Rectal smooth muscle tissue (tissue), 1 donor: ENCODE data around the gene CCDC57.

Experiments
- H3K27ac ChIP-seq: one replicate; pipeline ENCODE4 v1.7.0; 2013; ENCODE audit warnings: low read depth, low read length, inconsistent platforms
- H3K27me3 ChIP-seq: one replicate; pipeline ENCODE4 v1.7.0; 2013; ENCODE audit warnings: low read length; ENCODE audit not compliant: control insufficient read depth, insufficient read depth
- H3K36me3 ChIP-seq: one replicate; pipeline ENCODE4 v1.7.0; 2013; ENCODE audit warnings: low read length; ENCODE audit not compliant: control insufficient read depth, insufficient read depth
- H3K4me1 ChIP-seq: one replicate; pipeline ENCODE4 v1.7.0; 2013; ENCODE audit warnings: low read length; ENCODE audit not compliant: control insufficient read depth, insufficient read depth
- H3K4me3 ChIP-seq: one replicate; pipeline ENCODE4 v1.7.0; 2013; ENCODE audit warnings: low read length
- H3K9ac ChIP-seq: one replicate; pipeline ENCODE4 v1.7.0; 2013; ENCODE audit warnings: low read length

The CCDC57 gene

DNA sequence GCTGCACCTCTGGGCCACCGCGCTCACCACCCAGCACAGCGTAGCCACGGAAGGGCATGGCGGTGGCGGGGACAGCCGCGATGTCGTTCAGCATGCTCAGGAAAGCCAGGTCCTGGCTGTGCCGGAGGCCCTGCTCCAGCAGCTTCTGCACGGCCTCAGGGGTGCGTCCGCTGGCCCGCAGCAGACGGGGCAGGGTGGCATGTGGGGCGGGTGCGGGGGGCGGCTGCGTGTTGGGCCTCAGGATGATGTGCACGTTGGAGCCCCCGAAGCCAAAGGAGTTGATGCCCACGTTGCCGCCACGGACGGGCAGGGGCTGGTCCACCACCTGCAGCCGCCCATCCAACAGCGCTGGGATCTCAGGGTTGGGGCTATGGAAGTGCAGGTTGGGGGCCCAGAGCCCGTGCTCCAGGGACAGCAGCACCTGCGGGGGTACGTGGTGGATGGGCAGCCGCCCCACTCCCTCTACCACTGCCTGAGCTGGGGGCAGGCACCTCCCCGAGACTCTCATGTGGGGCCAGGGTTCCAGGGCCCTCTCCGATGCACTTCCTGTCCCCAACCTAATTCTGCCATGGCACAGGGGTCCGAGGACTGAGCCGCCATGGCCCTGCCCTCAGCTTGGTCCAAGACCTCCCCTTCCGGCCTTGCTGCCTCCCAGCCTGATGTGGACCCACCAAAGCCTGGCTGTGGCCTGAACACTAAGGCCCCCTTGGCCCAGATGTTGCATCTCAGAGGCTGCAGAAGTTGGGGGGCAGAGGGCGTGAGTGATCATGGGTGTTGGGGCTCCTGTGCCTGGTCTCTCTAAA is 121.2 kb downstream of the CCDC57 start:
- Histone ChIP-seq H3K9ac (no peak overlapping the region), H3K36me3 (peaks cover 28% of the 10 kb centered on the region)

DNA sequence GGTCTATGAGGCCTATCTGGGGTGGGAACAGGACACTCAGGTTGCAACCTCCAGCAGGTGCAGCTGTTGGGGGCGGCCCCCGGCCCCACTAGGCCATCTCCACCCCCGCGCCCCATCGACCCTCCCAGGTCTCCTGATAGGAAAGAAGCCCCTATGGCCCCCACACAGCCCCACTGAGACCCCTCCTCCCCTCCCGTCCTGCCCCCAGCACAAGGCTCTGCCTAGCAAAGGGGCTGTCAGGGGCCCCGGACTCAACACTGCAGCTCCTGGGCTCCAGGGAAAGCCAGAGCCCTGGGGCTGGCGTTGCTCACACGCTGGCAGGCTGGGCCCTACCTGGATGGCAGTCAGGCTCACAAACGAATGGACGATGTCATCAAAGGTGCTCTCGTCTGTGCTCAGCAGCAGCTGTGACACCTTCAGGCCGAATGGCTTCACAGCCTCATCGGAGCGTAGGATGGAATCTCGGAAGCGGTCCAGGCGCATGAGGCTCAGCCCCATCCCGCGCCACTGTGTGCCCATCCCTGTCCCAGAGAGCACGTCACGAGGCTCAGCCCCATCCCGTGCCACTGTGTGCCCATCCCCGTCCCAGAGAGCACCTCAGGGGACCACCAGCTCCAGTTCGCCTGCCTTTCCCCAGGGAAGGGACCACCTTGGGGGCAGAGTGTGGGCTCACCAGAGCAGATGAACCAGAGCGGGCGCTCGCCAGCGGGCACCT is 121.9 kb downstream of the CCDC57 start:
- Histone ChIP-seq H3K9ac (no peak overlapping the region), H3K4me3 (no peak overlapping the region), H3K27me3 (no peaks in the 10 kb centered on the region), H3K4me1 (no peaks in the 10 kb centered on the region), H3K36me3 (peaks cover 28% of the 10 kb centered on the region), H3K27ac (no peak overlapping the region)

More for the DNA sequence above, 121.2 kb downstream of the CCDC57 start:
- Histone ChIP-seq H3K4me1 (peaks cover 3% of the 10 kb centered on the region), H3K27ac (no peak overlapping the region), H3K4me3 (no peak overlapping the region), H3K27me3 (no peaks in the 10 kb centered on the region)

DNA sequence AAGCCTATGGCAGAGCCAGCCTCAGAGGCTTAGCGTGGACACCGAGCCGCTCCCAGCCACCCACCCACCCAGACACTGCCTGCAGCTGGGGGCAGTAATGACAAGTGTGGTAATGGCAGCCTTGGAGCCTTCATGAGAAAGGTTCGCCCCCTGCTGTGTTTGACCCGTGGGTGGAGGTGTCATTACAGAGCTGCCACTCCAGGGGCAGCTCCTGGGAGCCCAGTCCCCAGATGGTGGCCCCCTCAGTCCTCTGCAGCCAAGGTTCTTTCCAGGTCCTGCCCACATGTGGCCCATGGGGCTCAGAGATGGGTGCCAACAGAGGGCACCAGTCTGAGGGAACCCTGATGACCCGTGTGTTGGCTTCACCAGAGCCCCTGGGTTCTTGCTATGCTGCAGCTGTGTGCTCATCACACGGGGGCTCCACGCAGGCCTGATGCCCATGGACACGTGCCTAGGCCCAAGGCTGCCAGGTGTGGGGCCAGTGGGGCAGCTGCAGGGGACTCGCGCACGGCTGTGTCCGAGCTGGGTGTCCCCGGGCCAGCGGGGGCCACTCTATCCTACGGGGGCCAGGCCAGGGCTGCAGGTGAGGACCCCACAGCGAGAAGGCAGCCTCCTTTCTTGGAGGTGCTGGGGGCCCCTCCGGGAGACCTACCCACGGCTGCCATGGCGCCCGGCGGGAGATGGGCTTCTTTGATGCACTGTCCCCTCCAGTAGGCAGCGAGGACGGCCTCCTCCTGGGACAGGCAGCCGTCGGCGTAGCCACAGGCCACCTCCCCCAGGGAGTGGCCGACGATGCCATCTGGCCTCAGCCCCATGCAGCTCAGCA is 122.7 kb downstream of the CCDC57 start:
- Histone ChIP-seq H3K27me3 (no peaks in the 10 kb centered on the region), H3K36me3 (peaks cover 30% of the 10 kb centered on the region), H3K4me3 (no peak overlapping the region), H3K9ac (no peak overlapping the region), H3K4me1 (no peaks in the 10 kb centered on the region), H3K27ac (no peak overlapping the region)

DNA sequence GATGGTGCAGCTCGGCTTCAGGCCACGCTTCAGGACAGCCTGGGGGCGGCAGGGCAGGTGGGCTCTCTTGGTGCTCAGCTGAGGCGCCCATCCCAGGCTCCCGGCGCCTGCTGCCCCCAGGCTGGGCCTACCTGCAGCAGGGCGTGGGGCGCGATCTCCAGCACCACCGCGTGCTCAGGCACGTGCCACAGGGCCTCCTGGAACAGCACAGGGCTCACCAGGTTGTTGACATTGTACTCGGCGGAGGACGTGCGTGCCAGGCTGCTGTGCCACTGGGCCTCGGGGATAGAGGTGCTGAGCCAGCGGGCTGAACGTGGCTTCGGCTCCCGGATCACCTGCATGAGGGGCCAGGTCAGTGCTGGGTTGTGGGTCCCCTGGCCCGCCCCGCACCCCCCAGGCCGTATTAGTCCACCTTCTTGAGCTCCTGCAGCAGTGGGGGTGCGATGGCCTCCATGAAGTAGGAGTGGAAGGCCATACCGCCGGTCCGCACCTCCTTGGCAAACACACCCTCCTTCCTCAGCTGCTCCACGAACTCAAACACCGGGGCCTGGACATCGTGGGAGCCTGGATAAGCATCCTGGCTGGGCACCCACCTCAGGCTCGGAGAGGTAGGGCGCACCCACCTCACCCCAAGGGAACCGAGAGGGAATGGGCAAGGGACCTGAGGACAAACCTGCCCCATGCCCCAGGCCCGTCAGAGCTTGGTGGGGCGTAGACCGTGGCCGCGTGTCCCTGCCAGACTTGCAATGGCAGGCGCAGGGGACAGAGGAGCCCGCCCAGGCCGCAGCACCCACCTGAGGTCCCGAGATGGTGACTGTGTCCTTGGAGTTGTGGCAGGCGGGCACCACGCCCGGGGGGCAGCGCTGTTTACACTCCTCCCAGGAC is 123.6 kb downstream of the CCDC57 start:
- H3K9ac ChIP-seq = no peak overlapping the region
- H3K4me3 ChIP-seq = no peak overlapping the region
- no peak overlapping the region for H3K27ac ChIP-seq
- no peaks in the 10 kb centered on the region for H3K27me3 ChIP-seq
- no peaks in the 10 kb centered on the region for H3K4me1 ChIP-seq
- H3K36me3 ChIP-seq = peaks cover 33% of the 10 kb centered on the region

DNA sequence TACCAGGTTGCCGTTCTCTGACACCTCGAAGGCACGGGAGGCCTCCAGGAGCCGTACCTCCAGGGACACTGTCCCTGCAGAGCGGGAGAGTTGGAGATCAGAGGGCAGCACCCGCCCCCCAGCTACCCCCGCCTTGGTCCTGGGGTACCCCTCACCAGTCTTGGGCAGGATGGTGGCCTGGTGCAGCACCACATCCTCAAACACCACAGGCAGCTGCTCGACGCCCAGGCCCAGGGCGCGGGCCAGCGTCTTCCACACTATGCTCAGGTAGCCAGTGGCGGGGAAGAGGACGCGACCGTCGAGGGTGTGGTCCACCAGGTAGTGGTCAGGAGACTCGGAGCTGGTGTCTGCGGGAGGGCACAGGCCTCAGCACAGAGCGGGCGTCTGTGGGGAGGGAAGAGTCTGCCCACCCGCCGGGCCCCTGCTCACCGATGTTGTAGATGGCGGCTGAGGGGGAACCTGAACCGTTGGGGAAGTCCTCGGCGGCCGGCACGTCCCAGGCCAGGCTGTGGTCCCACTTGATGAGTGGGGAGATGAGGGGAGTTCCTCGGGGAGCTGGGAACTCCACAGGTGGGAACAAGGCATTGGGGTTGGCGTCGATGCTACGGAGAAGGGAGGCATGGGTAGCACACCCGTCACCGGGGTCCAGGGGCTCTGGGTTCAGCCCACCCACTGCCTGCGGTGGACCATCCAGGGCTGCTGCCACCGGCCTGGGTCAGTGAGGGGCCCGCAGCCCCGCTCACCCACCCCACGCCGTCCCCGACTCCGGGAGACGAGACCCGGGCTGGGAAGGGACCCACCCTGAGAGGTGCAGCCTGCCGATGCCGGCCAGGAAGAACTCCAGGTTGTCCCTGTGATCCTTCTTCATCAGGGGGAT is 124.4 kb downstream of the CCDC57 start:
- peaks cover 29% of the 10 kb centered on the region for H3K36me3 ChIP-seq
- H3K9ac ChIP-seq = no peak overlapping the region
- no peak overlapping the region for H3K4me3 ChIP-seq
- H3K27me3 ChIP-seq = no peaks in the 10 kb centered on the region
- H3K4me1 ChIP-seq = no peaks in the 10 kb centered on the region
- H3K27ac ChIP-seq = no peak overlapping the region

DNA sequence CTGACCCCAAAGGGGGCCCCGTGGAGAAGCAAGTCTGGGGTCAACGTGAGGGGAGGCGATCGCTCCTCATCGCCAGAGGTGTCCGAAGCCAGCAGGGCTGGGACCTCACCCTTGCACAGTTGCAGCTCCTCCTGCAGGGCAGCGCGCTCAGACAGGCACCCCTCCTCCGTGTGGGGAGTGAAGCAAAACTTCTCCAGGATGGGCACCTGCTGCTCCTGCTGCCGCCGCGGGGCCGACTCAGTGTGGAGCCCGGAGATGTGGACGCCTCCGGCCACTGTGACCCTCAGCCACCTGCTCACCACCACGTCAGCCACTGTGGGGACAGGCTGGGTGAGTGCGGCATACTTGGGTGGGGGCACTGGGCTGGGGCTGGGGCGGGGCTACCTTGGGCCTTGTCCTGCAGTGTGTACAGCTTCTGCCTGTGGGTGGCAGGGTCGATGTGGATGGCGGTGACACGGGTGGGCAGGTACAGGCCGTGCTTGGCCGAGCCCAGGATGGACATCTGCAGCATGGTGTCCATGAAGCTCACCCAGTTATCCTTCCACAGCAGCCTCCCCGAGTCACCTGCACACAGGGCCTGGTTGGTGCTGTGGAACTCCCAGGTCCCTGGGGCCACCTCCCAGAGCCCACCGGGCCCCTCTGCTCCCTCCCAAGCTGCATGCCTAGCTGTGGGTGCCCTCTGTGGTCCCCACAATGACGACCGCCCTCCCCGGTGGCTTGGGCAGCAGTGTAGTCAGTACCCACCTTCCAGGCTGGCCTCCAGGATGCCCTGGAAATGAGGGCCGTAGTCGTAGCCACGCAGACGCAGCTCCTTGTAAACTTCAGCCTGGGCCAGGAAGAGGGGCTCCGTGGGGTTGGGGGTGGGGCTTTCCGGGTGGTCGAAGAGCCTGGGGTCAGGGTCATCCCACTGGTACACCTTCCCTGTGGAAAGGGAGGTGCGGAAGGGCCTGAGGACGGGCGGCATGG is 125.4 kb downstream of the CCDC57 start:
- Histone ChIP-seq H3K4me3 (no peak overlapping the region), H3K36me3 (peaks cover 26% of the 10 kb centered on the region), H3K9ac (no peak overlapping the region), H3K4me1 (no peaks in the 10 kb centered on the region), H3K27me3 (no peaks in the 10 kb centered on the region), H3K27ac (no peak overlapping the region)

DNA sequence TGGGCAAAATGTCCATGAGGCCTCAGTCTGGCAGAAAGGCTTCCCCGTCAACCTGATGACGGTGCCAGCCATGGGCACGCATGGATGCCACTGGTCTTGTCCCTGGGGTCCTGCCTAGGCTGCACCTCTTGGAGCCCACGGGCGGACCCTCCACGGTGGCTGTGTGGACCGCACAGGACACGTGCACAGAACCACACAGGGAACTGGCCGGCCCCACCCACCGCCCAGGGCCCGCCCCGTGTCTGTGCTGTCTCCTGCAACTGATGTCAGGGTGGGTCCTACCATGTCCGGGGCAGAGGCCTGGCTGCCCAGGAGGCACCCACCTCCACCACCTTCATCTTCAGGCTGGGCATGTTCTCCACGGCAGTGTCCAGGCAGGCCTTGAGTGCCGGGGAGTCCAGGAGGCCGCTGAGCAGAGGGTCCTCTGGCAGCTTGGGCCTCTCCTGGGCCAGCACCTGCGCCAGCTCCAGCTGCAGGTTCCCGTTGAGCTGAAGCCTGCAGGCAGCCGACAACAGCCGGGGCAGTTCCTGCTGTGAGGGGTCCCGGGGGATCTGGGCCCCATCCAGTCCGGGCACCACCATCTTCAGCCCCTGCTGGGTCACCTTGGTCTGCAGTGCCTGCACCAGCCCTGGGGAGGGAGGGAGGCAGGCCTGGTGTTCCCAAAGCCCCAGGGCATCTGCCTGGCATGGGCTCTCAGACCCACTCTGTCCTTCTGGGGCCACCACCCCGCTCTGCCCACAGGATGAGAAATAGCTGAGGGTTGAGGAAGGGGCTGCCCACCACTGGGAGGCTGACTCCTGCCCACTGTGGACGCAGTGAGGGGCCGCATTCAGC is 126.5 kb downstream of the CCDC57 start:
- Histone ChIP-seq H3K36me3 (peaks cover 24% of the 10 kb centered on the region), H3K27me3 (no peaks in the 10 kb centered on the region), H3K9ac (no peak overlapping the region), H3K27ac (no peak overlapping the region), H3K4me1 (no peaks in the 10 kb centered on the region), H3K4me3 (no peak overlapping the region)

DNA sequence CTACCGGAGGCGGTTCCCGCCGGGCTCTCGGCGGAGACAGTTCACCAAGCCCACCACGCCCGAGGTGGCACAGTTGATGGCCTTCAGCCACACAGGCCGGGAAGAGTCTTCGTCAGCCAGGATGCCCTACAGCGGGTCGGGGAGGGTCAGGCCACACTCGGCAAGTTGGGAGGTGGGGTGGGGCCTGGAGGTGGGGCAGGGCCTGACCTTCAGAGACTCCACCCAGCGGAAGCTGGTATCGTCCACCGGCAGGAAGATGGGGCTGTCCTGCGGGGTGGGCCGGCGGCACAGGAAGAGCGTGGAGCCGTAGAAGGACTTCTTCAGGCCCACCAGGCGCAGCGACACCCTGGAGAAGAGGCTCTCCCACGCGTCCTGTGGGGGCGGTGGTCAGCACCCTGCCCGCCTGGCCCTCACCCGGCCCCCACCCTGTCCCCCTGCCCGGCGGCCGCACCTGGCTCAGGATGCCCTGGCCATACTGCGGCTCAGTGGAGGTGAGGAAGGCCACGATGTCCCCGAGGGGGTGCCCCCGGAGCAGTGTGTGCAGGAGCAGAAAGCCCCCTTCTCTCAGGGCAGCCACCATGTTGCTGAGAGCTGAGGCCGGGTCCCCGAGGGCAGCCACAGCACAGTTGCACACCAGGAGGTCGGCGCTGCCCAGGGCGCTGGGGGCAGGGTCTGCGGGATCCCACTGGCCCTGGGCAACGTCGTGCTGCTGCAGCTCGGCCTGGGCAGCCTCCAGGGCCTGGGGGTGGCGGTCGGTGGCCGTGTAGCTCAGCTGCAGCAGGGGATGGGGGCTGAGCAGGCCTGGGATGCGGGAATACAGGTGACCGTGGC is 127.4 kb downstream of the CCDC57 start:
- peaks cover 26% of the 10 kb centered on the region for H3K36me3 ChIP-seq
- H3K27ac ChIP-seq = no peak overlapping the region
- H3K27me3 ChIP-seq = no peaks in the 10 kb centered on the region
- no peak overlapping the region for H3K9ac ChIP-seq
- no peak overlapping the region for H3K4me3 ChIP-seq
- no peaks in the 10 kb centered on the region for H3K4me1 ChIP-seq

DNA sequence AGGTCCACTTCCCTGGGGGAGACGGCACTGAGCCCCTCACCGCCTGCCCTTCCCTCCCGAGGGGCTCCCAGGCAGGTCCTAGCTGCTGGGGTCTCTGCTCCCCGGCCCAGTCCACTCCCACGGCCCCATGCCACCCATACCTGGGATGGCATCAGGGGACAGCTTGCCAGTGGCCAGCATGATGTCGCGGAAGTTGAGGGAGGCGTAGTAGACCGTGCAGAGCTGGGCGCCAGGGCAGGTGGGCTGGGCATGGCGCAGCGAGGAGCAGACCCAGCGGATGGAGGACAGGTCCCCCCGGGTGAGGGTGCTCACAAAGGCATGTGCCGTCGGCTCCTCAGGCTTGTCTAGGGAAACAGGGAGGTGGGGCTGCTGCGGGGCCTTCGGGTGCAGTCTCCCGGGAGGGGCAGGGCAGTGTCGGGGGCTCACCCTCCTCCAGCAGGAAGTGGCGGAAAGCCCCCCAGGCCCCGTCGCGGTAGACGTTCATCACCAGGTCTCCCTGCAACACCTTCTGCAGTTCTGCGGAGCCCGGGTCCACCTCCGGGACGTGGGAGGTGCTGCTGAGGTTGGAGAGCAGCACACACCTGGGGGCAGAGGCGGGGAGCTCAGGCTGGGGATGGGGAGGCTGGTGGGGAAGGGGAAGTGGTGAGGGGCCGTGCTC is 128.1 kb downstream of the CCDC57 start:
- H3K27me3 ChIP-seq = no peaks in the 10 kb centered on the region
- H3K36me3 ChIP-seq = peaks cover 23% of the 10 kb centered on the region
- H3K4me3 ChIP-seq = no peak overlapping the region
- H3K27ac ChIP-seq = no peak overlapping the region
- H3K4me1 ChIP-seq = no peaks in the 10 kb centered on the region
- no peak overlapping the region for H3K9ac ChIP-seq
